Measurements from ENCODE around the gene CYFIP1.

The CYFIP1 gene

DNA sequence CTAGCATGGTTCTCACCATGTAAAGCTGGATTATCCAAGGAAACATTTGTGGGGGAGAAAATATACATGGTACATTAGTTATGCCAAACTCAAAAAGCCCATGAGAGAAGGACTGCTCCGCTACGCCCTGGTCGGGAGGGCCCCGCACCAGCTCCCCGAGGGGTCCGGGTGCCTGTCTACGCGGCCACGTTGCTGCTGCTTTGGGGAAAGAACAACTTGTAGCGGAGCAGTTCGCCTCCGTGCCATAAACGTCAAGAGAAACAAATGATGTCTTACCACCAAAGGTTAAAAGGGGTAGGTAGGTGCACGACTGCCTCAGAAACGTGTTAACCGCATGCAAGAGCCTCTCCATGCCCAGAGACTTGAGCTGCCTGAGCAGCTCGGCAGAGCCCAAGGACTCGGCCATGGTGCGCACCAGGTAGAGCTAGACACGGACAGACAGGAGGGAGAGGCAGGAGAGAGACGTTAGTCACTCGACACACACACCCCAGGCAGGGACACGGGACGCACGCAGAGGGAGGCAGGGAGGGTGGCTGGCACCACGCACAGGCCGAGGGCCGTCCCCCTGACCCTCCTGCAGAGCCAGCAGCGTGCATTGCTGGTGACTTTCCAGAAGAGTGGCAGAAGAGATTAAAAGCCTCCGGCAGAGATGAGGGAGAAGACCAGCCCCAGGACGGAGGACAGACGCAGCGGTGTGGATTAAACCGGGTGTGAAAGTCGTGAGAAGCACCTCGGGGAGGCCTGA, 63.4 kb downstream of the CYFIP1 start:
- TF ChIP-seq YY1 (IDR thresholded peaks at IDR 0.05; ENCODE audit: low read depth): no peak
- TF ChIP-seq, protein P1, sequence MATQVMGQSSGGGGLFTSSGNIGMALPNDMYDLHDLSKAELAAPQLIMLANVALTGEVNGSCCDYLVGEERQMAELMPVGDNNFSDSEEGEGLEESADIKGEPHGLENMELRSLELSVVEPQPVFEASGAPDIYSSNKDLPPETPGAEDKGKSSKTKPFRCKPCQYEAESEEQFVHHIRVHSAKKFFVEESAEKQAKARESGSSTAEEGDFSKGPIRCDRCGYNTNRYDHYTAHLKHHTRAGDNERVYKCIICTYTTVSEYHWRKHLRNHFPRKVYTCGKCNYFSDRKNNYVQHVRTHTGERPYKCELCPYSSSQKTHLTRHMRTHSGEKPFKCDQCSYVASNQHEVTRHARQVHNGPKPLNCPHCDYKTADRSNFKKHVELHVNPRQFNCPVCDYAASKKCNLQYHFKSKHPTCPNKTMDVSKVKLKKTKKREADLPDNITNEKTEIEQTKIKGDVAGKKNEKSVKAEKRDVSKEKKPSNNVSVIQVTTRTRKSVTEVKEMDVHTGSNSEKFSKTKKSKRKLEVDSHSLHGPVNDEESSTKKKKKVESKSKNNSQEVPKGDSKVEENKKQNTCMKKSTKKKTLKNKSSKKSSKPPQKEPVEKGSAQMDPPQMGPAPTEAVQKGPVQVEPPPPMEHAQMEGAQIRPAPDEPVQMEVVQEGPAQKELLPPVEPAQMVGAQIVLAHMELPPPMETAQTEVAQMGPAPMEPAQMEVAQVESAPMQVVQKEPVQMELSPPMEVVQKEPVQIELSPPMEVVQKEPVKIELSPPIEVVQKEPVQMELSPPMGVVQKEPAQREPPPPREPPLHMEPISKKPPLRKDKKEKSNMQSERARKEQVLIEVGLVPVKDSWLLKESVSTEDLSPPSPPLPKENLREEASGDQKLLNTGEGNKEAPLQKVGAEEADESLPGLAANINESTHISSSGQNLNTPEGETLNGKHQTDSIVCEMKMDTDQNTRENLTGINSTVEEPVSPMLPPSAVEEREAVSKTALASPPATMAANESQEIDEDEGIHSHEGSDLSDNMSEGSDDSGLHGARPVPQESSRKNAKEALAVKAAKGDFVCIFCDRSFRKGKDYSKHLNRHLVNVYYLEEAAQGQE (IDR thresholded peaks at IDR 0.05; ENCODE audit: low read depth): no peak
- TF ChIP-seq CEBPB (IDR thresholded peaks at IDR 0.05): no peak
- no peak for TF ChIP-seq TAF1 (IDR thresholded peaks at IDR 0.05; ENCODE audit: low read depth)
- no peak for TF ChIP-seq ZBTB7A (IDR thresholded peaks at IDR 0.05; ENCODE audit: low read depth)
- no peak for TF ChIP-seq EP300 (IDR thresholded peaks at IDR 0.05; ENCODE audit: borderline replicate concordance)
- TF ChIP-seq EGR1 (IDR thresholded peaks at IDR 0.05): no peak

DNA sequence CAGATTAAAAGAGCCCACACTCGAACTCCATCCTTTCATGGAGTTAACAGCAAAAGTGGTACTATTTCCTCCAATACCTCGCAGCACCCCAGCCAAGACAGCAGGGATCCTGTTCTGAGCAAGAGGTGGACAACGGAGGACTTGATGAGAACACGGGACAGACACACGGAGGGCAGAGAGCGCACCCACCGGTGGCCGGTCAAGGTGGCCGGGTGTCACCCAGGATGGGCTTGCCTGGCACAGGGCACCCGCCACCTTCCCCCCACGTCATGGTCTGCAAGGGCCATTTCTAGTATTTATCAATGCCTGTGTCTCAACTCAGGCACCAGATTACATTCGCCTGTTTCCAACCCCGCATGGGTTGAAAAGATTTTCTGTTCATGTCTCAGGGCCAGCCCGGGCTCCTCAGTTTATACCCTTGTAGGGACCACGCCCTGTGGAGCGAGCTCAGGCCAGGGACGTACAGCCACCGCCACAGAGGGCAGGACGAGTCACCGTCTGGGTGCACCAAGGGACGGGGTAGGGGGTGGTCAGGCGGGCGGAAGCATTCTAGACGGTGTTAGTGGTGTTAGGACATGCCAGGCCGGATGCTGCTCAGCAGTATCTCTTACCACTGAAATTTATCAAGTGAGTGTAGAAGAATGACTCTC, 64.2 kb downstream of the CYFIP1 start:
- TF ChIP-seq, protein P2, sequence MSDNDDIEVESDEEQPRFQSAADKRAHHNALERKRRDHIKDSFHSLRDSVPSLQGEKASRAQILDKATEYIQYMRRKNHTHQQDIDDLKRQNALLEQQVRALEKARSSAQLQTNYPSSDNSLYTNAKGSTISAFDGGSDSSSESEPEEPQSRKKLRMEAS (IDR thresholded peaks at IDR 0.05): no peak
- TF ChIP-seq, protein P3, sequence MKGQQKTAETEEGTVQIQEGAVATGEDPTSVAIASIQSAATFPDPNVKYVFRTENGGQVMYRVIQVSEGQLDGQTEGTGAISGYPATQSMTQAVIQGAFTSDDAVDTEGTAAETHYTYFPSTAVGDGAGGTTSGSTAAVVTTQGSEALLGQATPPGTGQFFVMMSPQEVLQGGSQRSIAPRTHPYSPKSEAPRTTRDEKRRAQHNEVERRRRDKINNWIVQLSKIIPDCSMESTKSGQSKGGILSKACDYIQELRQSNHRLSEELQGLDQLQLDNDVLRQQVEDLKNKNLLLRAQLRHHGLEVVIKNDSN (IDR thresholded peaks at IDR 0.05): no peak
- TF ChIP-seq TAF1 (IDR thresholded peaks at IDR 0.05; ENCODE audit: low read depth) (no peak), EP300 (IDR thresholded peaks at IDR 0.05; ENCODE audit: borderline replicate concordance) (no peak), FOXM1 (IDR thresholded peaks at IDR 0.05; ENCODE audit: borderline replicate concordance, low read depth) (no peak), NFIC (IDR thresholded peaks at IDR 0.05) (no peak), YY1 (IDR thresholded peaks at IDR 0.05; ENCODE audit: low read depth) (no peak), RAD21 (IDR thresholded peaks at IDR 0.05; ENCODE audit: low read depth) (no peak), CREB1 (IDR thresholded peaks at IDR 0.05; ENCODE audit: low read depth) (no peak), EGR1 (IDR thresholded peaks at IDR 0.05) (no peak), CEBPB (IDR thresholded peaks at IDR 0.05) (no peak)

DNA sequence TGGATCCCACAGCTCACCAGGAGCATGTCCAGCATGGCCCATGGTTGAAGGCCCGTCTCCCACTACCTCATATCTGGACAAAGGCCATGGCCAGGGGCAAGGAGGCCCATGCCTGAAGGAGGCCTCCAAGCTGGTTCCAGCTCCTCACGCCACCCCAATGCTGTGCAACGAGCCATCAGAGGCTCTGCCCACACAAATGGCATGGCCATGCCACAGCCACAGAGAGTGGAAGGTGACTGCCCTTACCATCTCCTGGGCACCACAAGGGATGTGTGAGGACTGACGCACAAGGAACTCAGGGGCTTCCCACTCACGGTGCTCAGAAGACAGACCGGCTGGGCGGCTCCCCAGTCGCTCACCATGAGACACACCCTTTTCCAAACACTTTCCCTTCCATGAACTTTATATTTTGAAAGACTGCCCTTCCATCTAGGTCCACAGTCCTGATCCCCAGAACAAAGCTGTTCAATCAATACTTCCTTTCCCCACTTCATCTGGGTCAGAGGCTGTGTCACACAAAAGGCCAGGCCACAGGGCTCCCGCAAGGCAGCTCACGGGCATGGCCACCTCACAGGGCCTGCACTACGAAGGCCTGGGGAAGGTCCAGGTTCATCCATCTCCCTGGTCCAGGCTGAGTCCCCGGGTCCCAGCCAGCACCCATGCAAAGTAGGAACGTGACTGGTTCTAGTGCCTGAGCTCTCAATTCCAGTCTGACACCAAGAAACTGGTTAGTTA, 66.4 kb downstream of the CYFIP1 start:
- TF ChIP-seq RAD21 (IDR thresholded peaks at IDR 0.05; ENCODE audit: low read depth) (no peak), CREB1 (IDR thresholded peaks at IDR 0.05; ENCODE audit: low read depth) (no peak), TAF1 (IDR thresholded peaks at IDR 0.05; ENCODE audit: low read depth) (no peak), YY1 (IDR thresholded peaks at IDR 0.05; ENCODE audit: low read depth) (no peak), EP300 (IDR thresholded peaks at IDR 0.05; ENCODE audit: borderline replicate concordance) (no peak), NFIC (IDR thresholded peaks at IDR 0.05) (no peak), CEBPB (IDR thresholded peaks at IDR 0.05) (no peak), EGR1 (IDR thresholded peaks at IDR 0.05) (no peak), TCF12 (IDR thresholded peaks at IDR 0.05; ENCODE audit: low read depth) (no peak), ZBTB7A (IDR thresholded peaks at IDR 0.05; ENCODE audit: low read depth) (no peak), FOXM1 (IDR thresholded peaks at IDR 0.05; ENCODE audit: borderline replicate concordance, low read depth) (no peak), TEAD4 (IDR thresholded peaks at IDR 0.05) (no peak)
- TF ChIP-seq, protein P1 (IDR thresholded peaks at IDR 0.05; ENCODE audit: low read depth): no peak
- TF ChIP-seq, protein P2 (IDR thresholded peaks at IDR 0.05): no peak
- TF ChIP-seq, protein P3 (IDR thresholded peaks at IDR 0.05): no peak

DNA sequence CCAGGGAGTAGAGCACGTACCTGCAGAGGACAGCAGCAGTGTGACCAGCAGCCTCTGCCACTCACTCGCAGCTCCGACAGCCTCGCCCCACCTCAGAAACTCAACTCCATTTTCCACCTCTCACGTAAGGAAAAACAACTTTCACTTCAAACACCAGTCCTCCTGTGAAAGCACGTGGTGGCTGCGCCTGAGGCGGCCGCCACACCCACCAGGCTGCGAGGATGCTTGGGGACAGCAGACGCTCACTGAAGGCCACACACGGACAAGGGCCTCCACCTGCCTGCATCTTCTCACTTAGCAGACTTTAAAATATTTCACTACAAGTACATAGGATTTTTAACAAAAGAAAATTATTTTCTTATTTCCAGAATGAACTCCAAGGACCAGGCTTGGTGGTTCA, 67.9 kb downstream of the CYFIP1 start:
- no peak for TF ChIP-seq CEBPB (IDR thresholded peaks at IDR 0.05)
- TF ChIP-seq CREB1 (IDR thresholded peaks at IDR 0.05; ENCODE audit: low read depth): no peak
- no peak for TF ChIP-seq TAF1 (IDR thresholded peaks at IDR 0.05; ENCODE audit: low read depth)
- TF ChIP-seq RAD21 (IDR thresholded peaks at IDR 0.05; ENCODE audit: low read depth): no peak
- no peak for TF ChIP-seq FOXM1 (IDR thresholded peaks at IDR 0.05; ENCODE audit: borderline replicate concordance, low read depth)
- TF ChIP-seq, protein P3 (IDR thresholded peaks at IDR 0.05): no peak

DNA sequence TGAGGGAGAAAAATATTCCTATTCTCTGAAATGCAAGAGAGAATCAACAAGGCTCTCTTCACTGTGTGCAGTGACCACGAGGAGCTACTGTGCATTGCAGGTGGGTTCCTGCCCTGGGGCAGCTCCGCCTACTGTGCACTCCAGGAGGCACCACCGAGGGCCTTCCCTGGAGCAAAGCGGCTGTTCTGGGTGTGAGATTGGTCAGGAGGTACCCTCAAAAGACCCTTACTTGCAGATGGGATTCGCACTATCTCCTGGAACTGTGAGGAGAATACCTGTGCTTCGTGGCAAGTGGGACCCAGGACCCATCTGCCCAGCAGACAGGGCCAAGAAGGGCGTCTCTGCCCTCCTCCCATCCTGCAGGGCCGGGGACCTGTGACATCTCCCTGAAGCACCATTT, 68.9 kb downstream of the CYFIP1 start:
- TF ChIP-seq FOXM1 (IDR thresholded peaks at IDR 0.05; ENCODE audit: borderline replicate concordance, low read depth) (no peak), ZBTB7A (IDR thresholded peaks at IDR 0.05; ENCODE audit: low read depth) (no peak), TAF1 (IDR thresholded peaks at IDR 0.05; ENCODE audit: low read depth) (no peak), NFIC (IDR thresholded peaks at IDR 0.05) (no peak), EP300 (IDR thresholded peaks at IDR 0.05; ENCODE audit: borderline replicate concordance) (no peak), CEBPB (IDR thresholded peaks at IDR 0.05) (no peak), RAD21 (IDR thresholded peaks at IDR 0.05; ENCODE audit: low read depth) (no peak), YY1 (IDR thresholded peaks at IDR 0.05; ENCODE audit: low read depth) (no peak)
- TF ChIP-seq, protein P1 (IDR thresholded peaks at IDR 0.05; ENCODE audit: low read depth): no peak
- TF ChIP-seq, protein P3 (IDR thresholded peaks at IDR 0.05): no peak
- TF ChIP-seq, protein P2 (IDR thresholded peaks at IDR 0.05): no peak
